B cell (primary cell): Measurements from ENCODE around the gene VN1R5.

Experiments
- EZH2 ChIP-seq: IDR thresholded peaks from 2 replicates; pipeline ENCODE4 v1.6.1; 2012; ENCODE audit warnings: borderline replicate concordance, low read depth, mild to moderate bottlenecking, moderate library complexity, low read length; ENCODE audit not compliant: insufficient read depth, poor library complexity, severe bottlenecking
- TF ChIP-seq, protein P1 (sequence below): fragments of 200-600 bp; IDR thresholded peaks from one replicate; pipeline ENCODE4 v1.8.0; 2022; ENCODE audit warnings: antibody characterized with exemption, mild to moderate bottlenecking

DNA sequence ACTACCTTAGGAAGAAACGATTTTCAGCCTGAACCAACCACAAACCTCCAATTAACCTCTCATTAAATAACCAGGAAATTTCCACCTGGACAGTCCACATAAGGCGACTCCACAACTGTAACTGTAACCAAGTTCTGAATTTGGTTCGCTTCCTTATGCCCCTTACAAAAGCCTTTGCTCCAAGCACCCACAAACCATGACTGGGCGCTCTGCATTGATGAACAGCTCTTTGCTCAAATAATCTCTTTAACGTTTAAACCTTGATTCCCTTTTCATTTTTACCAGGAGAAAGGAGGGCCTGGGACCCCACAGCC lies 45.9 kb upstream of the VN1R5 start:
- TF ChIP-seq, protein P1, sequence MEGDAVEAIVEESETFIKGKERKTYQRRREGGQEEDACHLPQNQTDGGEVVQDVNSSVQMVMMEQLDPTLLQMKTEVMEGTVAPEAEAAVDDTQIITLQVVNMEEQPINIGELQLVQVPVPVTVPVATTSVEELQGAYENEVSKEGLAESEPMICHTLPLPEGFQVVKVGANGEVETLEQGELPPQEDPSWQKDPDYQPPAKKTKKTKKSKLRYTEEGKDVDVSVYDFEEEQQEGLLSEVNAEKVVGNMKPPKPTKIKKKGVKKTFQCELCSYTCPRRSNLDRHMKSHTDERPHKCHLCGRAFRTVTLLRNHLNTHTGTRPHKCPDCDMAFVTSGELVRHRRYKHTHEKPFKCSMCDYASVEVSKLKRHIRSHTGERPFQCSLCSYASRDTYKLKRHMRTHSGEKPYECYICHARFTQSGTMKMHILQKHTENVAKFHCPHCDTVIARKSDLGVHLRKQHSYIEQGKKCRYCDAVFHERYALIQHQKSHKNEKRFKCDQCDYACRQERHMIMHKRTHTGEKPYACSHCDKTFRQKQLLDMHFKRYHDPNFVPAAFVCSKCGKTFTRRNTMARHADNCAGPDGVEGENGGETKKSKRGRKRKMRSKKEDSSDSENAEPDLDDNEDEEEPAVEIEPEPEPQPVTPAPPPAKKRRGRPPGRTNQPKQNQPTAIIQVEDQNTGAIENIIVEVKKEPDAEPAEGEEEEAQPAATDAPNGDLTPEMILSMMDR: no peak
- TF ChIP-seq EZH2: no peak
